HUES6 (cell line): ENCODE results near the gene GNA12.
"Not testable (repeated sequence)": the region's sequence is repeated elsewhere in the genome, so short reads cannot be mapped to it uniquely, and the experiment has no call there.

Experiments
- H3K27ac ChIP-seq: 2 replicates; pipeline ENCODE4 v1.7.0; 2013; ENCODE audit warnings: low read depth, mild to moderate bottlenecking, low read length, inconsistent platforms
- H3K27me3 ChIP-seq: 2 replicates; pipeline ENCODE4 v1.6.1; 2013; ENCODE audit warnings: low read length; ENCODE audit not compliant: control insufficient read depth, insufficient read depth
- H3K36me3 ChIP-seq: 2 replicates; pipeline ENCODE4 v1.6.1; 2013; ENCODE audit warnings: low read length; ENCODE audit not compliant: control insufficient read depth, insufficient read depth
- H3K4me1 ChIP-seq: 2 replicates; pipeline ENCODE4 v1.6.1; 2013; ENCODE audit warnings: low read length; ENCODE audit not compliant: control insufficient read depth, insufficient read depth
- H3K4me3 ChIP-seq: 2 replicates; pipeline ENCODE4 v1.5.1; 2013; ENCODE audit warnings: low read depth, low read length
- H3K9ac ChIP-seq: one replicate; pipeline ENCODE4 v1.6.1; 2013; ENCODE audit warnings: mild to moderate bottlenecking, low read length
- H3K9me3 ChIP-seq: 2 replicates; pipeline ENCODE4 v1.6.1; 2013; ENCODE audit warnings: low read depth, low read length; ENCODE audit not compliant: control insufficient read depth, insufficient read depth

The GNA12 gene

DNA sequence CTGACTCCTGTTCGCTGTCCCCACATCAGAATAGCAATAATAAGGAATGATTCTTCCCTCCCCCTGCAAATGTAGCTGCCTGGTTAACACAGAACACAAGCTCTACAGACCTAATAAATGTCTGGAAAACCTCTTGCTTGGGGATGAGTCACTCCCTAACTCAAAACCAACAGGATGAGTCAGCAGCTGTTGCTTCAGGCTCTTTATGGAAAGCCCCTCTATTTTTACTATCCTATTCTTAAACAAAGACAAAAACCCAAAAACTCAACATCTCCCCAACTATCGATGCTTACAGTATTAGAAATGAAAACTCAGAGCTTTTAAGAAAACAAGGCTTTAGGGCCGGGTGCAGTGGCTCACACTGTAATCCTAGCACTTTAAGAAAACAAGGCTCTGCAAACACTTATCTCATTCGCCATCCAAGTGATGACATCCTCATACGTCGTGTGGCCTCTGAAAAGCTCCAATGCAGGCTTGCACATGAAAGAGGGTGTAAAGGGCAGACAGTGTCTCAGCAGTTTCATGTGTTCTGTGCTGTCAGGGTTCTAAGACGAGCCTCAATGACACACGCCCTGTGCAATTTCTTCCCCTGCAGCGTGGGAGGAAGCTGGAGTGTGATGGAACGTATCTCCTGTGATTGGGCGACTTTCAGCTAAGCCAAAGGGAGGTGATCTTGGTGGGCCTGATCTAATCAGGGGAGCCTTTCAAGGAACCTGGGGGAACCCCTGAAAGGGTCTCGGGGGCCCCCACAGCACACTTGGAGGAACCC is 86.0 kb downstream of the GNA12 start:
- peak overlapping the region; percentile 79 for H3K27ac ChIP-seq
- no peak overlapping the region for H3K4me3 ChIP-seq
- no peaks in the 10 kb centered on the region for H3K9me3 ChIP-seq
- peaks cover 13% of the 10 kb centered on the region for H3K36me3 ChIP-seq
- H3K4me1 ChIP-seq: peaks cover 42% of the 10 kb centered on the region
- H3K27me3 ChIP-seq: no peaks in the 10 kb centered on the region
- peak overlapping the region; percentile 56 for H3K9ac ChIP-seq

DNA sequence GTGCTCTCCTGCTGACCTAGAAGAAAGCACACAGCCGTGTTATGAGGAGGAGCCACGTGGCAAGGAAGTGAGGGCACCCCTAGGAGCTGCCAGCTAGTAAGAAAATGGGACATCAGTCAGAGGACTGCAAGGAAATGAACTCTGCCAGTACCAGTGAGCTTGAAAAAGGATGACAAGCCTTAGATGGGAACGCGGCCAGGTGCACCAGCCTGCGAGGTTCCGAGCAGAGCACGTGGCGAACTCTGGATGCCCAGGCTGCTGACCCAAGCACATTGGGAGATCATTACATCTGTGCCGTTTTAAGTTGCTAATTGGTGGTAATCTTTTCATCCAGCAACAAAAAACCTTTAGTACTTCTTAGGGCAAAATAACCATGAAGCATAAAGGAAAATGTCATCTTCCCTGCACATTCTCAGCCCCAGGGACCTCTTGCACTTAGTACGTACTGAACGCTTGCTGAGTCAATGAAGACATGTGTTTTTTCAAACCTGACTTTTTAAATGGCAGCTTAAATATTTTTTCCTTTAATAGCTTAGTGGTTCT is 86.7 kb downstream of the GNA12 start:
- Histone ChIP-seq H3K4me1 (peaks cover 37% of the 10 kb centered on the region), H3K36me3 (peaks cover 10% of the 10 kb centered on the region), H3K9me3 (no peaks in the 10 kb centered on the region), H3K27ac (peak overlapping the region; percentile 79; the same call in 1 of the 2 replicates), H3K4me3 (no peak overlapping the region), H3K27me3 (no peaks in the 10 kb centered on the region), H3K9ac (peak overlapping the region; percentile 38)

DNA sequence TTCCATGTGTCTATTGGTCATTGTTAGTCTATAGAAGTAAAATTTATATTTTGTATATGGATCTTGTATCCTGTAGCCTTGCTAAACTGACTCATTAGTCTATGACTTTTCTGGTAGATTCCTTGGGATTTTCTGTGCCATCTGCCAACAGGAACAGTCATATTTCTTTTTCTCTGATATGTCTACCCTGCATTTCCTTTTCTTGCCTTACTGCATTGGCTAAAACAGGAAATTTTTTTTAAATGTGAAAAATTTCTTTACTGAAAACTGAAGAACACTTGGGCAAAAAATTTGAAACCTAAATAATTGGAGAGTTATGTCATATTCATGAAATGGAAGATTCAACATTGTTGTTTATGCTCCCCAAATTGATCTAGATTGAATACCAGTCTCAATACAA is 88.6 kb downstream of the GNA12 start:
- peaks cover 24% of the 10 kb centered on the region for H3K4me1 ChIP-seq
- peaks cover 9% of the 10 kb centered on the region for H3K36me3 ChIP-seq
- H3K27me3 ChIP-seq: no peaks in the 10 kb centered on the region
- H3K27ac ChIP-seq: no peak overlapping the region
- no peak overlapping the region for H3K9ac ChIP-seq
- no peak overlapping the region for H3K4me3 ChIP-seq
- no peaks in the 10 kb centered on the region for H3K9me3 ChIP-seq

DNA sequence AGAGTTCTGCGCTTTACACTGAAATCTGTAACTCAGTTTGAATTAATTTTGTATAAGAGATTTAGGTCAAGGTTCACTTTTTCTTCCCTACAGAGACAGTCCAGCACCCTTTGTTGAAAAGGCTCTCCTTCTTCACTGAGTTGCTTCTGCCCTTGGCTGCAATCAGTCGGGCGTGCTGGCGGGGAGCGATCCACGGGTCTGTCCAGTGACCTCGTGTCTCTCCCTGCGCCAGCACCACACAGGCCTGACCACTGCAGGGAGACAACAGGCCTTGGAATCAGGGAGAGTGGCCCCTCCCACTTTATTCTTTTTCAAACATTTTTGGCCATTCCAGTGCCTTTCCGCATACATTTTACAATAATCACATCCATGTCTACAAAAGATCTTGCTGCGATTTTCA is 89.2 kb downstream of the GNA12 start:
- H3K4me1 ChIP-seq: peaks cover 18% of the 10 kb centered on the region

DNA sequence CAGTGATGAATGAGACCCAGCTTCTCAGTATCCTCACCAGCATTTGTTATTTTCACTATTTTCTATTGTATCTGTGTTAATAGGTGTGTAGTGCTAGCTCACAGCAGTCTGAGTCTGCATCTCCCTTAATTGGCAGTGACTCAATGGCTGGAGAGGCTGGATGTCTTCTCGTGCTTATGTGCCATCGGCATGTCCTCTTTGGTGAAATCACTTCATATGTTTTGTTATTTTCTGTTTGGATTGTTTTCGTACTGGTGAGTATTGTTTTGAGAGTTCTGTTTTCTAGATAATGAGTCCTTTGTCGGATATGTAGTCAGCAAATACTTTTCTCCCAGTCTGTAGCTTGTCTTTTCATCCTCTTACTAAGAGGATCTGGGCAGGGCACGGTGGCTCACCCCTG is 90.0 kb downstream of the GNA12 start:
- Histone ChIP-seq H3K9me3 (no peaks in the 10 kb centered on the region), H3K27me3 (no peaks in the 10 kb centered on the region), H3K36me3 (peaks cover 9% of the 10 kb centered on the region), H3K9ac (no peak overlapping the region), H3K4me1 (peaks cover 15% of the 10 kb centered on the region), H3K27ac (no peak overlapping the region), H3K4me3 (no peak overlapping the region)

More for the DNA sequence above, 89.2 kb downstream of the GNA12 start:
- no peak overlapping the region for H3K27ac ChIP-seq
- no peaks in the 10 kb centered on the region for H3K27me3 ChIP-seq
- H3K9ac ChIP-seq: no peak overlapping the region
- no peak overlapping the region for H3K4me3 ChIP-seq
- peaks cover 9% of the 10 kb centered on the region for H3K36me3 ChIP-seq
- H3K9me3 ChIP-seq: no peaks in the 10 kb centered on the region

DNA sequence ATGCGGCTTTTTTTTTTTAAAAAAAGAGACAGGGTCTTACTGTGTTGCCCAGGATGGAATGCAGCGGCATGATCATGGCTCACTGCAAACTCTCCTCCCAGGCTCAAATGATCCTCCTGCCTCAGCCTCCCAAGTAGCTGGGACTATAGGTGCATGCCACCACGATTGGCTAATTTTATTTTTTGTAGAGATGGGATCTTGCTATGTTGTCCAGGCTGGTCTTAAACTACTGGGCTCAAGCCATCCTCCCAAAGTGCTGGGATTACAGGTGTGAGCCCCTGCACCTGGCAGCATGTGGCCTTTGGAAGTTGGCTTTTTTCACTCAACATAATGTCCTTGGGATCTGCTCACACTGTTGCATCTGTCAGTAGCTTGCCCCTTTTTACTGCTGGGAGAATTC is 91.0 kb downstream of the GNA12 start:
- no peak overlapping the region for H3K27ac ChIP-seq

DNA sequence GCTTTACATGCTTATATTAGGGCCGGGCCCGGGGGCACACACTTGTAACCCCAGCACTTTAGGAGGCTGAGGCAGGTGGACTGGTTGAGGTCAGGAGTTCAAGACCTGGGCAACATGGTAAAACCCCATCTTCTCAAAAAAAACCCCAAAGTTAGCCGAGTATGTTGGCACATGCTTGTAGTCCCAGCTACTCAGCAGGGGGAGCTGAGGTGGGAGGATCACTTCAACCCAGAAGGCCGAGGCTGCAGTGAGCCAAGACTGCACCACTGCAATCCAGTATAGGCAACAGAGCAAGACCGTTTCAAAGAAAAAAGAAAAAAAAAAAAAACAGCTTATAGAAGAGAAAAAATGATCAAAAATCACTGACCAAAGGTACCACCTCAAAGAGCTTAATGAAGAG is 93.0 kb downstream of the GNA12 start:
- H3K4me3 ChIP-seq: no peak overlapping the region
- peaks cover under 1% of the 10 kb centered on the region; the same call in 1 of the 2 replicates for H3K36me3 ChIP-seq
- no peak overlapping the region for H3K9ac ChIP-seq
- no peak overlapping the region for H3K27ac ChIP-seq
- H3K4me1 ChIP-seq: no peaks in the 10 kb centered on the region
- H3K9me3 ChIP-seq: no peaks in the 10 kb centered on the region
- H3K27me3 ChIP-seq: no peaks in the 10 kb centered on the region

More for the DNA sequence above, 91.0 kb downstream of the GNA12 start:
- H3K4me3 ChIP-seq: no peak overlapping the region
- peaks cover 9% of the 10 kb centered on the region for H3K36me3 ChIP-seq
- no peaks in the 10 kb centered on the region for H3K9me3 ChIP-seq
- no peaks in the 10 kb centered on the region for H3K27me3 ChIP-seq
- H3K4me1 ChIP-seq: peaks cover 10% of the 10 kb centered on the region
- H3K9ac ChIP-seq: no peak overlapping the region

DNA sequence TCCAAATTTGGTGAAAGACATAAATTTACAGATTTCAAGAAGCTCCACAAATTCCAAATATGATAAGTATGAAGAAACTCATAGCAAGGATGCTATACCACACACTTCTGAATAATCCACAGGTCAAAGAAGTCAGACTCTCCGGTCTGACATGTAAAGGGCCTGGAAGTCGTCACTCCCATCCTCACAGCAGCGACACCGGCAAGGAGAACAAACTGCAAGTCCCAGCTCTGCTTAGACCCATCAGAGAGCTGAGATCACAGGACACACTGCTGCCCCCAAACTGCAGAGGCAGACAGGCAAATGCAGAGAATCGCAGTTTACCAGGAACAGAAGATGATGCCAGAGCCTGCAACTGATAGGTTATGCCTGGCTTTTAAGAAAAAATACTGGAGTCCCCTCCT is 94.1 kb downstream of the GNA12 start:
- H3K36me3 ChIP-seq: no peaks in the 10 kb centered on the region
- no peaks in the 10 kb centered on the region for H3K9me3 ChIP-seq
- no peaks in the 10 kb centered on the region for H3K4me1 ChIP-seq
- no peak overlapping the region for H3K4me3 ChIP-seq
- H3K27ac ChIP-seq: no peak overlapping the region
- H3K9ac ChIP-seq: no peak overlapping the region
- no peaks in the 10 kb centered on the region for H3K27me3 ChIP-seq

DNA sequence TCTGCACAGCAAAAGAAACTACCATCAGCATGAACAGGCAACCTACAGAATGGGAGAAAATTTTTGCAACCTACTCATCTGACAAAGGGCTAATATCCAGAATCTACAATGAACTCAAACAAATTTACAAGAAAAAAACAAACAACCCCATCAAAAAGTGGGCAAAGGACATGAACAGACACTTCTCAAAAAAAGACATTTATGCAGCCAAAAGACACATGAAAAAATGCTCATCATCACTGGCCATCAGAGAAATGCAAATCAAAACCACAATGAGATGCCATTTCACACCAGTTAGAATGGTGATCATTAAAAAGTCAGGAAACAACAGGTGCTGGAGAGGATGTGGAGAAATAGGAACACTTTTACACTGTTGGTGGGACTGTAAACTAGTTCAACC is 95.4 kb downstream of the GNA12 start:
- not testable (repeated sequence) for H3K4me3 ChIP-seq, H3K27me3 ChIP-seq, H3K9me3 ChIP-seq, H3K27ac ChIP-seq, H3K9ac ChIP-seq, H3K4me1 ChIP-seq, H3K36me3 ChIP-seq

DNA sequence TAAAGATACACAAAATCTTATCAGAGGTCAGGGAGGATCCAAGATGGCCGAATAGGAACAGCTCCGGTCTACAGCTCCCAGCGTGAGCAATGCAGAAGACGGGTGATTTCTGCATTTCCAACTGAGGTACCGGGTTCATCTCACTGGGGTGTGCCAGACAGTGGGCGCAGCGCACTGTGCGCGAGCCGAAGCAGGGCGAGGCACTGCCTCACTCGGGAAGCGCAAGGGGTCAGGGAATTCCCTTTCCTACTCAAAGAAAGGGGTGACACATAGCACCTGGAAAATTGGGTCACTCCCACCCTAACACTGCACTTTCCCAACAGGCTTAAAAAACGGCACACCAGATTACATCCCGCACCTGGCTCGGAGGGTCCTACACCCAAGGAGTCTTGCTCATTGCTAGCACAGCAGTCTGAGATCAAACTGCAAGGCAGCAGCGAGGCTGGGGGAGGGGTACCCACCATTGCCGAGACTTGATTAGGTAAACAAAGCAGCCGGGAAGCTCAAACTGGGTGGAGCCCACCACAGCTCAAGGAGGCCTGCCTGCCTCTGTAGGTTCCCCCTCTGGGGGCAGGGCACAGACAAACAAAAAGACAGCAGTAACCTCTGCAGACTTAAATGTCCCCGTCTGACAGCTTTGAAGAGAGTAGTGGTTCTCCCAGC is 100.5 kb downstream of the GNA12 start:
- H3K36me3 ChIP-seq, H3K27me3 ChIP-seq, H3K9me3 ChIP-seq, H3K27ac ChIP-seq, H3K9ac ChIP-seq, H3K4me1 ChIP-seq: not testable (repeated sequence)
- H3K4me3 ChIP-seq: peak overlapping the region; percentile 46; the same call in 1 of the 2 replicates
